Ascending aorta (tissue), 2 donors: Measurements from ENCODE around the gene NDNF. TPM values are rescaled to one million over a fixed set of nuclear protein-coding genes. Genes with fewer than 3 reads are reported as not detected.

Experiments
- DNase-seq, 2 donors: peaks; one replicate each; pipeline ENCODE4 v3.0.0-alpha.2; 2019; ENCODE audit warnings: low spot score in 2 of 2
- H3K27ac ChIP-seq, 2 donors: fragments of 200-600 bp; sonication (generic); one replicate each; pipeline ENCODE4 v1.5.1; 2016 to 2017; ENCODE audit warnings: mild to moderate bottlenecking in 1 of 2
- H3K27me3 ChIP-seq: fragments of 200-600 bp; sonication (generic); one replicate; pipeline ENCODE4 v1.5.1; 2017
- H3K36me3 ChIP-seq, 2 donors: fragments of 200-600 bp; sonication (generic); one replicate each; pipeline ENCODE4 v1.5.1; 2016
- H3K4me1 ChIP-seq, 2 donors: fragments of 200-600 bp; sonication (generic); one replicate each; pipeline ENCODE4 v1.5.1; 2016 to 2017; ENCODE audit warnings: mild to moderate bottlenecking in 1 of 2
- H3K4me3 ChIP-seq, 2 donors: fragments of 200-600 bp; sonication (generic); one replicate each; pipeline ENCODE4 v1.5.1; 2016 to 2017; ENCODE audit warnings: mild to moderate bottlenecking in 1 of 2
- H3K9me3 ChIP-seq, 2 donors: fragments of 200-600 bp; sonication (generic); one replicate each; pipeline ENCODE4 v1.5.1; 2016
- intact Hi-C: fragments of 100-400 bp; cut with DNase I; formaldehyde crosslinking; loops from one replicate; pipeline ENCODE4 v1.15.1; 2023
- total RNA-seq: library from RNA; depleted of rRNA; stranded (reverse); fragments of >200 nt; gene quantifications from one replicate; pipeline ENCODE4 v1.1.0, GENCODE V29; 2016
- TF ChIP-seq, protein P1 (sequence below), 3 experiments: fragments of 200-600 bp in 2 of 3; fragments of 450-650 bp in 1 of 3; sonication (generic) in 2 of 3; IDR thresholded peaks; one replicate each; pipeline ENCODE4 v1.5.1; 2016 to 2019; ENCODE audit warnings: antibody characterized with exemption in 3 of 3, mild to moderate bottlenecking in 1 of 3, moderate library complexity in 1 of 3

NDNF gene
- total RNA-seq, 1 donor from 2014 or later = 1.9 TPM

DNA sequence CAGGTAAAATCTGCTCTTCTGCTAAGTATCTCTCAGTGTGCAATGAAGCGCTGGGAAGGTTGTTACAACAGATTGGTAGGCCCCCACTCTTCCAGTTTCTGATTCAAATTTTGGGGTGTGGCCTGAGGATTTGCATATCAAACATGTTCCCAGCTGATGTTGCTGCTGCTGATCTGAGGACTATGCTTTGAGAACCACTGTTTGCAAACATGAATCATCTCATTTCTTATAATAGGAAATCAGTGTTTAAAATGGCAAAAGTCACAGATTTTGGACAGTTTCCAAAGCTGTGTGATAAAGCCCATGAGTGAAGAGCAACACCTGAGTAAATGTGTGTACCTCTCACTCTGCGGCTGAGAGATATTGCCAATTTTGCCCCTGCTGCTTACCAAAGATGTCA, 36.2 kb upstream of the NDNF start:
- TF ChIP-seq, protein P1, sequence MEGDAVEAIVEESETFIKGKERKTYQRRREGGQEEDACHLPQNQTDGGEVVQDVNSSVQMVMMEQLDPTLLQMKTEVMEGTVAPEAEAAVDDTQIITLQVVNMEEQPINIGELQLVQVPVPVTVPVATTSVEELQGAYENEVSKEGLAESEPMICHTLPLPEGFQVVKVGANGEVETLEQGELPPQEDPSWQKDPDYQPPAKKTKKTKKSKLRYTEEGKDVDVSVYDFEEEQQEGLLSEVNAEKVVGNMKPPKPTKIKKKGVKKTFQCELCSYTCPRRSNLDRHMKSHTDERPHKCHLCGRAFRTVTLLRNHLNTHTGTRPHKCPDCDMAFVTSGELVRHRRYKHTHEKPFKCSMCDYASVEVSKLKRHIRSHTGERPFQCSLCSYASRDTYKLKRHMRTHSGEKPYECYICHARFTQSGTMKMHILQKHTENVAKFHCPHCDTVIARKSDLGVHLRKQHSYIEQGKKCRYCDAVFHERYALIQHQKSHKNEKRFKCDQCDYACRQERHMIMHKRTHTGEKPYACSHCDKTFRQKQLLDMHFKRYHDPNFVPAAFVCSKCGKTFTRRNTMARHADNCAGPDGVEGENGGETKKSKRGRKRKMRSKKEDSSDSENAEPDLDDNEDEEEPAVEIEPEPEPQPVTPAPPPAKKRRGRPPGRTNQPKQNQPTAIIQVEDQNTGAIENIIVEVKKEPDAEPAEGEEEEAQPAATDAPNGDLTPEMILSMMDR (IDR thresholded peaks at IDR 0.05) = no peak
- intact Hi-C loops = no loop called here

DNA sequence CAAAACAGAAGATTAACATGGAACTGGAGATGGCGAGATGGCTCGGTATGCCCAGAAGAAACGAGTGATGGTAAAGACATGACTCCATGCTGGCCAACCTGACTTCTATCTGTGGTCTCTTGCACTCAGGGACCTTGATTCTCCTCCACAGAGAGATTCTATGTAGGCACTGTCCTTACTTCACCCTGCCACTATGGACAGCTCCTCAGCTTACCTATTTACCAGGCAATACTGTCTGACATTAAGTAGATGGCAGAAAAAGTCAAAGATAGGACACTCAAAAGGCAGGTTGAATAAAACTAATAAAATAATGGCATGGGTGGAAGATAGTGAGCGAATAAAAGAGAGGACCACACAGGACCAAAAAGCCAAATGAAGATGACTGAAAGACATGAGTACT, 35.2 kb upstream of the NDNF start:
- H3K4me3 ChIP-seq = no peak overlapping the region
- no peaks in the 10 kb centered on the region for H3K36me3 ChIP-seq
- no peak overlapping the region for H3K27ac ChIP-seq
- no peaks in the 10 kb centered on the region for H3K27me3 ChIP-seq
- no peak for DNase-seq
- TF ChIP-seq, protein P1 (IDR thresholded peaks at IDR 0.05) = no peak
- no peaks in the 10 kb centered on the region for H3K9me3 ChIP-seq
- no peaks in the 10 kb centered on the region for H3K4me1 ChIP-seq
- intact Hi-C loops = no loop called here

More for the DNA sequence above, 36.2 kb upstream of the NDNF start:
- Histone ChIP-seq H3K4me3 (no peak overlapping the region), H3K27me3 (no peaks in the 10 kb centered on the region), H3K4me1 (no peaks in the 10 kb centered on the region), H3K27ac (no peak overlapping the region), H3K36me3 (no peaks in the 10 kb centered on the region), H3K9me3 (no peaks in the 10 kb centered on the region)
- DNase-seq = no peak

DNA sequence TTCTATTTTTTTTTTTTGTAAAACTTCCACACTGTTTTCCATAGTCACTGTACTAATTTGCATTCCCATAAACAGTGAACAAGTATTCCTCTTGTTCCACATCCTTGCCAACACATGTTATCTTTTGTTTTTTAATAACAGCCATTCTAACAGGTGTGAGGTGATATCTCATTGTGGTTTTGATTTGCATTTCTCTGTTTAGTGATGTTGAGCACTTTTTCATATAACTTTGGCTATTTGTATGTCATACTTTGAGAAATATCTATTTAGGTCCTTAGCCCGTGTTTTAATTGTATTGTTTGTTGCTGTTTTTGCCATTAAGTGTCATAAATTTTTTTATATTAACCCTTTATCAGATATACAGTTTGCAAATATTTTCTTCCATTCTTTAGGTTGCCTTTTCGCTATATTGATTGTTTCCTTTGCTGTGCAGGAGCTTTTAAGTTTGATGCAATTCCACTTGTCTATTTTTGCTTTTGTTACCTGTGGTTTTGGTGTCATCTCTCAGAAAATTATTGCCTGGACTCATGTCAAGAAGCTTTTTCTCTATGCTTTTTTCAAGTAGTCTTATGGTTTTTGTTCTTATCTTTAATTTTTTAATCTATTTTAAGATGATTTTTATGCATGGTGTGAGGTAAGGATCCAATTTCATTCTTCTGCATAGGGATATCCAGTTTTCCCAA, 27.9 kb upstream of the NDNF start:
- DNase-seq = no peak
- Histone ChIP-seq H3K27ac (no peak overlapping the region), H3K9me3 (no peaks in the 10 kb centered on the region), H3K4me3 (no peak overlapping the region), H3K27me3 (no peaks in the 10 kb centered on the region), H3K36me3 (no peaks in the 10 kb centered on the region), H3K4me1 (no peaks in the 10 kb centered on the region)
- intact Hi-C loops = no loop called here
- TF ChIP-seq, protein P1 (IDR thresholded peaks at IDR 0.05) = no peak

GRCh38 chr4:121098266-121098665, 25.9 kb upstream of the NDNF start:
- H3K4me3 ChIP-seq = no peak overlapping the region
- no peaks in the 10 kb centered on the region for H3K4me1 ChIP-seq
- H3K27me3 ChIP-seq = no peaks in the 10 kb centered on the region
- intact Hi-C loops = loop anchor here (5.0 kb wide), 2 partner anchors 381 to 1026 kb away; no protein-coding TSS in a partner anchor
- no peak for DNase-seq
- H3K27ac ChIP-seq = no peak overlapping the region
- no peaks in the 10 kb centered on the region for H3K9me3 ChIP-seq
- no peaks in the 10 kb centered on the region for H3K36me3 ChIP-seq
- TF ChIP-seq, protein P1 (IDR thresholded peaks at IDR 0.05) = no peak

DNA sequence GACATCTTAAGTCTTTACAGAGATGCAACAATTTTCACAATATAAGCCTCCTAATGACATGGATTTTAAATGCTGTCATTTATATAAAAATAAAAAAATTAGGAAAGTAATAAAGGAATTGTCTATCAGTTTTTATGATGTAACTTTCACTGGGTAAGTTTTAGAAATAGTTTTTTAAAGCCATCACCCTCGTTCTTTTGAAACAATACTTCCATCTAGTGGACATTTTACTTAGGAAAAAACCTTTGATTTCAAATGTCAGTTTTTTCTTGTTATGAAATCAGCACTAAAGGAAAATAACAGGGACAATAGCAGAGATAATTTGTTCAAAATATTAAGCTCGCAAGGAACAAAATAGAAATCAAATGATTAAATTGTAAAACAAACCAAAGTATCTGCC, 24.3 kb upstream of the NDNF start:
- intact Hi-C loops = loop anchor here (1.0 to 5.0 kb wide), 3 partner anchors 379 to 1024 kb away; no protein-coding TSS in a partner anchor

More for the DNA sequence above, 24.3 kb upstream of the NDNF start:
- H3K27me3 ChIP-seq = no peaks in the 10 kb centered on the region
- DNase-seq = no peak
- H3K4me1 ChIP-seq = no peaks in the 10 kb centered on the region
- no peaks in the 10 kb centered on the region for H3K36me3 ChIP-seq
- no peak overlapping the region for H3K4me3 ChIP-seq
- TF ChIP-seq, protein P1 (IDR thresholded peaks at IDR 0.05) = peak; percentile 17 to 64 (median 60)
- H3K9me3 ChIP-seq = no peaks in the 10 kb centered on the region
- H3K27ac ChIP-seq = no peak overlapping the region
